WTC11 (cell line): ENCODE data around the gene WNT11. TPM values are rescaled to one million over a fixed set of nuclear protein-coding genes. Genes with fewer than 3 reads are reported as not detected.

Experiments
- ATAC-seq: fragments of 200-7000 bp; cut with Tn5 transposase; 2 replicates; pipeline ENCODE4 v1.10.0; 2021; ENCODE audit warnings: mild to moderate bottlenecking, moderate library complexity
- CTCF ChIA-PET: fragments of 300-600 bp; sonication (Branson Sonifier 250); formaldehyde crosslinking; loops from one replicate; lab custom pipeline; 2021; ENCODE audit warnings: antibody characterized with exemption; lab: Charles Lee
- POLR2A ChIA-PET: fragments of 350-600 bp; sonication (Branson Sonifier 250); formaldehyde crosslinking; loops from one replicate; lab custom pipeline; 2021; ENCODE audit warnings: antibody characterized with exemption; lab: Charles Lee
- DNase-seq: peaks from one replicate; pipeline ENCODE4 v3.0.0; 2021; ENCODE audit warnings: low spot score
- H3K27ac Mint-ChIP-seq: 2 replicates; pipeline ENCODE4 v1.8.0; 2021; ENCODE audit warnings: mixed read lengths
- H3K27me3 Mint-ChIP-seq: 2 replicates; pipeline ENCODE4 v1.8.0; 2021; ENCODE audit warnings: low read depth, mild to moderate bottlenecking, moderate library complexity, mixed read lengths
- H3K36me3 Mint-ChIP-seq: 2 replicates; pipeline ENCODE4 v1.8.0; 2021; ENCODE audit warnings: mixed read lengths
- H3K4me1 Mint-ChIP-seq: 2 replicates; pipeline ENCODE4 v1.8.0; 2022; ENCODE audit warnings: mixed read lengths
- H3K4me3 Mint-ChIP-seq: 2 replicates; pipeline ENCODE4 v1.8.0; 2021; ENCODE audit warnings: mild to moderate bottlenecking, moderate library complexity, mixed read lengths
- H3K9me3 Mint-ChIP-seq: 2 replicates; pipeline ENCODE4 v1.8.0; 2021; ENCODE audit warnings: mixed read lengths
- ATF3 ChIP-seq: sonication (generic); formaldehyde crosslinking; conservative IDR thresholded peaks from 2 replicates; pipeline ENCODE4 v1.8.1; 2022; ENCODE audit warnings: mild to moderate bottlenecking, missing genetic modification reagents
- CREB1 ChIP-seq: sonication (generic); formaldehyde crosslinking; IDR thresholded peaks from 2 replicates; pipeline ENCODE4 v1.8.0; 2023; ENCODE audit warnings: mild to moderate bottlenecking, missing genetic modification reagents
- CTCF ChIP-seq: fragments of 200-600 bp; IDR thresholded peaks from 2 replicates; pipeline ENCODE4 v1.8.0; 2022; ENCODE audit warnings: antibody characterized with exemption
- ESRRA ChIP-seq: sonication (generic); formaldehyde crosslinking; IDR thresholded peaks from 2 replicates; pipeline ENCODE4 v1.8.1; 2022; ENCODE audit warnings: mild to moderate bottlenecking, missing genetic modification reagents, borderline replicate concordance
- FOXK1 ChIP-seq: sonication (generic); formaldehyde crosslinking; IDR thresholded peaks from 2 replicates; pipeline ENCODE4 v1.8.0; 2022; ENCODE audit warnings: mild to moderate bottlenecking, moderate library complexity, missing genetic modification reagents
- FOXP4 ChIP-seq: sonication (generic); formaldehyde crosslinking; IDR thresholded peaks from 2 replicates; pipeline ENCODE4 v1.8.0; 2022; ENCODE audit warnings: mild to moderate bottlenecking, missing genetic modification reagents
- IRF2 ChIP-seq: sonication (generic); formaldehyde crosslinking; IDR thresholded peaks from 2 replicates; pipeline ENCODE4 v1.8.0; 2022; ENCODE audit warnings: low read depth, missing genetic modification reagents, borderline replicate concordance
- RORB ChIP-seq: fragments of 250-450 bp; sonication (Bioruptor Pico); IDR thresholded peaks from 2 replicates; pipeline ENCODE4 v1.9.0; 2021; ENCODE audit warnings: mild to moderate bottlenecking
- SMAD3 ChIP-seq: sonication (generic); formaldehyde crosslinking; IDR thresholded peaks from 2 replicates; pipeline ENCODE4 v1.8.0; 2022; ENCODE audit warnings: missing genetic modification reagents, mild to moderate bottlenecking, borderline replicate concordance
- SP1 ChIP-seq: sonication (generic); formaldehyde crosslinking; conservative IDR thresholded peaks from 2 replicates; pipeline ENCODE4 v1.8.1; 2022; ENCODE audit warnings: missing genetic modification reagents
- ZBTB21 ChIP-seq: sonication (generic); formaldehyde crosslinking; IDR thresholded peaks from 2 replicates; pipeline ENCODE4 v1.8.1; 2023; ENCODE audit warnings: mild to moderate bottlenecking, missing genetic modification reagents, borderline replicate concordance
- ZNF121 ChIP-seq: sonication (generic); formaldehyde crosslinking; IDR thresholded peaks from 2 replicates; pipeline ENCODE4 v1.8.0; 2023; ENCODE audit warnings: missing genetic modification reagents
- ZNF219 ChIP-seq: sonication (generic); formaldehyde crosslinking; IDR thresholded peaks from 2 replicates; pipeline ENCODE4 v1.8.0; 2023; ENCODE audit warnings: missing genetic modification reagents, mild to moderate bottlenecking, borderline replicate concordance
- ZNF512 ChIP-seq: sonication (generic); formaldehyde crosslinking; IDR thresholded peaks from 2 replicates; pipeline ENCODE4 v1.8.1; 2022; ENCODE audit warnings: missing genetic modification reagents, borderline replicate concordance
- total RNA-seq: library from RNA; stranded (reverse); gene quantifications from 3 replicates; pipeline ENCODE4 v1.2.3, GENCODE V29; 2021
- TF ChIP-seq, protein P1 (sequence below): sonication (generic); formaldehyde crosslinking; IDR thresholded peaks from 2 replicates; pipeline ENCODE4 v1.8.1; 2022; ENCODE audit warnings: low read depth, missing genetic modification reagents, borderline replicate concordance
- TF ChIP-seq, protein P2 (sequence below): sonication (generic); formaldehyde crosslinking; IDR thresholded peaks from 2 replicates; pipeline ENCODE4 v1.8.1; 2023; ENCODE audit warnings: mild to moderate bottlenecking, missing genetic modification reagents, borderline replicate concordance
- TF ChIP-seq, protein P3 (sequence below): sonication (generic); formaldehyde crosslinking; IDR thresholded peaks from 2 replicates; pipeline ENCODE4 v1.8.1; 2023; ENCODE audit warnings: mild to moderate bottlenecking, moderate library complexity, missing genetic modification reagents
- TF ChIP-seq, protein P4 (sequence below): sonication (generic); formaldehyde crosslinking; IDR thresholded peaks from 2 replicates; pipeline ENCODE4 v1.8.0; 2022; ENCODE audit warnings: mild to moderate bottlenecking, missing genetic modification reagents

WNT11 gene
- total RNA-seq, 1 experiment from 2014 or later, result 0.79 TPM

- TF ChIP-seq ATF3 (CRISPR knock-in tag) (no peak), ZBTB21 (no peak), CREB1 (no peak), FOXP4 (CRISPR knock-in tag) (no peak), IRF2 (CRISPR knock-in tag) (no peak), ZNF219 (no peak), ESRRA (no peak), CTCF (no peak)
Measured at GRCh38 chr11:76179147-76179546, 27.2 kb downstream of the WNT11 start (continued).

DNA sequence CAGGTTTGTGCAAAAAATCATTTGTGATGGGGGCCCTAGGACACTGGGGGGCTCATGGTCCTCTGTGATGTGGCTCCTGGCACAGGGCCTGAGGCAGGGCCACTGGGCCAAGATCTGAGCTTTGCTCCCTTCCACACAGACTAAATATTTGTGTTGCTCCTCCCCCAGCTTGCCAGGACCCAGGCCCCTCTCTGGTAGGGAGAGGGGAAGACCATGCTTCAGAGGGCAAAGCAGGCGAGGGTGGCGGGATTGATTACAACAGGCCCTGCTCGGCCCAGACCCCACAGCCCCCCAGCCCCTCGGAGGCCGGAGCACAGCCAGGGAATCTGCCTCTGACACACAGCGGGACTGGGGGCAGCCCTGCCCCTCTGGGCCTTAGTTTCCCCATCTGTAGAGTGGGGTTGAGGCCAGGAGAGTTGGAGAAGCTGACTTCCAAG lies 29.0 kb downstream of the WNT11 start:
- Mint-ChIP-seq H3K9me3 (no peaks in the 10 kb centered on the region), H3K27me3 (peaks cover 2% of the 10 kb centered on the region; the same call in 1 of the 2 replicates), H3K27ac (no peak overlapping the region), H3K4me3 (no peak overlapping the region), H3K36me3 (no peaks in the 10 kb centered on the region), H3K4me1 (peaks cover 9% of the 10 kb centered on the region)
- ChIA-PET POLR2A (no interaction called here), CTCF (interaction anchor here (2.0 kb wide), 1 partner anchor 25 kb away, joined by 9 read pairs; no protein-coding TSS in a partner anchor)
- no peak for DNase-seq
- no peak for ATAC-seq
- TF ChIP-seq SP1 (CRISPR knock-in tag) (no peak), RORB (CRISPR knock-in tag) (no peak), FOXK1 (CRISPR knock-in tag) (no peak)
- TF ChIP-seq, protein P1, sequence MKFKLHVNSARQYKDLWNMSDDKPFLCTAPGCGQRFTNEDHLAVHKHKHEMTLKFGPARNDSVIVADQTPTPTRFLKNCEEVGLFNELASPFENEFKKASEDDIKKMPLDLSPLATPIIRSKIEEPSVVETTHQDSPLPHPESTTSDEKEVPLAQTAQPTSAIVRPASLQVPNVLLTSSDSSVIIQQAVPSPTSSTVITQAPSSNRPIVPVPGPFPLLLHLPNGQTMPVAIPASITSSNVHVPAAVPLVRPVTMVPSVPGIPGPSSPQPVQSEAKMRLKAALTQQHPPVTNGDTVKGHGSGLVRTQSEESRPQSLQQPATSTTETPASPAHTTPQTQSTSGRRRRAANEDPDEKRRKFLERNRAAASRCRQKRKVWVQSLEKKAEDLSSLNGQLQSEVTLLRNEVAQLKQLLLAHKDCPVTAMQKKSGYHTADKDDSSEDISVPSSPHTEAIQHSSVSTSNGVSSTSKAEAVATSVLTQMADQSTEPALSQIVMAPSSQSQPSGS, result no peak
- TF ChIP-seq, protein P2, sequence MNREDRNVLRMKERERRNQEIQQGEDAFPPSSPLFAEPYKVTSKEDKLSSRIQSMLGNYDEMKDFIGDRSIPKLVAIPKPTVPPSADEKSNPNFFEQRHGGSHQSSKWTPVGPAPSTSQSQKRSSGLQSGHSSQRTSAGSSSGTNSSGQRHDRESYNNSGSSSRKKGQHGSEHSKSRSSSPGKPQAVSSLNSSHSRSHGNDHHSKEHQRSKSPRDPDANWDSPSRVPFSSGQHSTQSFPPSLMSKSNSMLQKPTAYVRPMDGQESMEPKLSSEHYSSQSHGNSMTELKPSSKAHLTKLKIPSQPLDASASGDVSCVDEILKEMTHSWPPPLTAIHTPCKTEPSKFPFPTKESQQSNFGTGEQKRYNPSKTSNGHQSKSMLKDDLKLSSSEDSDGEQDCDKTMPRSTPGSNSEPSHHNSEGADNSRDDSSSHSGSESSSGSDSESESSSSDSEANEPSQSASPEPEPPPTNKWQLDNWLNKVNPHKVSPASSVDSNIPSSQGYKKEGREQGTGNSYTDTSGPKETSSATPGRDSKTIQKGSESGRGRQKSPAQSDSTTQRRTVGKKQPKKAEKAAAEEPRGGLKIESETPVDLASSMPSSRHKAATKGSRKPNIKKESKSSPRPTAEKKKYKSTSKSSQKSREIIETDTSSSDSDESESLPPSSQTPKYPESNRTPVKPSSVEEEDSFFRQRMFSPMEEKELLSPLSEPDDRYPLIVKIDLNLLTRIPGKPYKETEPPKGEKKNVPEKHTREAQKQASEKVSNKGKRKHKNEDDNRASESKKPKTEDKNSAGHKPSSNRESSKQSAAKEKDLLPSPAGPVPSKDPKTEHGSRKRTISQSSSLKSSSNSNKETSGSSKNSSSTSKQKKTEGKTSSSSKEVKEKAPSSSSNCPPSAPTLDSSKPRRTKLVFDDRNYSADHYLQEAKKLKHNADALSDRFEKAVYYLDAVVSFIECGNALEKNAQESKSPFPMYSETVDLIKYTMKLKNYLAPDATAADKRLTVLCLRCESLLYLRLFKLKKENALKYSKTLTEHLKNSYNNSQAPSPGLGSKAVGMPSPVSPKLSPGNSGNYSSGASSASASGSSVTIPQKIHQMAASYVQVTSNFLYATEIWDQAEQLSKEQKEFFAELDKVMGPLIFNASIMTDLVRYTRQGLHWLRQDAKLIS (CRISPR knock-in tag), result no peak

GRCh38 chr11:76176463-76176862 lies 29.8 kb downstream of the WNT11 start:
- Mint-ChIP-seq H3K4me3 (no peak overlapping the region), H3K27me3 (peaks cover 2% of the 10 kb centered on the region; the same call in 1 of the 2 replicates), H3K36me3 (no peaks in the 10 kb centered on the region), H3K4me1 (peaks cover 9% of the 10 kb centered on the region), H3K27ac (no peak overlapping the region), H3K9me3 (no peaks in the 10 kb centered on the region)
- DNase-seq (no peak), ATAC-seq (peak; percentile 53)
- ChIA-PET POLR2A (no interaction called here), CTCF (interaction anchor here (0.7 kb wide), 1 partner anchor 31 kb away, joined by 3 read pairs; no protein-coding TSS in a partner anchor)
- TF ChIP-seq, protein P3, sequence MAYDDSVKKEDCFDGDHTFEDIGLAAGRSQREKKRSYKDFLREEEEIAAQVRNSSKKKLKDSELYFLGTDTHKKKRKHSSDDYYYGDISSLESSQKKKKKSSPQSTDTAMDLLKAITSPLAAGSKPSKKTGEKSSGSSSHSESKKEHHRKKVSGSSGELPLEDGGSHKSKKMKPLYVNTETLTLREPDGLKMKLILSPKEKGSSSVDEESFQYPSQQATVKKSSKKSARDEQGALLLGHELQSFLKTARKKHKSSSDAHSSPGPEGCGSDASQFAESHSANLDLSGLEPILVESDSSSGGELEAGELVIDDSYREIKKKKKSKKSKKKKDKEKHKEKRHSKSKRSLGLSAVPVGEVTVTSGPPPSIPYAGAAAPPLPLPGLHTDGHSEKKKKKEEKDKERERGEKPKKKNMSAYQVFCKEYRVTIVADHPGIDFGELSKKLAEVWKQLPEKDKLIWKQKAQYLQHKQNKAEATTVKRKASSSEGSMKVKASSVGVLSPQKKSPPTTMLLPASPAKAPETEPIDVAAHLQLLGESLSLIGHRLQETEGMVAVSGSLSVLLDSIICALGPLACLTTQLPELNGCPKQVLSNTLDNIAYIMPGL, result no peak
- no peak for TF ChIP-seq ZNF121
- TF ChIP-seq, protein P4, sequence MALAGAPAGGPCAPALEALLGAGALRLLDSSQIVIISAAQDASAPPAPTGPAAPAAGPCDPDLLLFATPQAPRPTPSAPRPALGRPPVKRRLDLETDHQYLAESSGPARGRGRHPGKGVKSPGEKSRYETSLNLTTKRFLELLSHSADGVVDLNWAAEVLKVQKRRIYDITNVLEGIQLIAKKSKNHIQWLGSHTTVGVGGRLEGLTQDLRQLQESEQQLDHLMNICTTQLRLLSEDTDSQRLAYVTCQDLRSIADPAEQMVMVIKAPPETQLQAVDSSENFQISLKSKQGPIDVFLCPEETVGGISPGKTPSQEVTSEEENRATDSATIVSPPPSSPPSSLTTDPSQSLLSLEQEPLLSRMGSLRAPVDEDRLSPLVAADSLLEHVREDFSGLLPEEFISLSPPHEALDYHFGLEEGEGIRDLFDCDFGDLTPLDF, result no peak
- no peak for TF ChIP-seq SMAD3 (CRISPR knock-in tag)
- no peak for TF ChIP-seq ZNF512 (CRISPR knock-in tag)
